ENCODE results near the gene CAMK1D.

CAMK1D gene

DNA sequence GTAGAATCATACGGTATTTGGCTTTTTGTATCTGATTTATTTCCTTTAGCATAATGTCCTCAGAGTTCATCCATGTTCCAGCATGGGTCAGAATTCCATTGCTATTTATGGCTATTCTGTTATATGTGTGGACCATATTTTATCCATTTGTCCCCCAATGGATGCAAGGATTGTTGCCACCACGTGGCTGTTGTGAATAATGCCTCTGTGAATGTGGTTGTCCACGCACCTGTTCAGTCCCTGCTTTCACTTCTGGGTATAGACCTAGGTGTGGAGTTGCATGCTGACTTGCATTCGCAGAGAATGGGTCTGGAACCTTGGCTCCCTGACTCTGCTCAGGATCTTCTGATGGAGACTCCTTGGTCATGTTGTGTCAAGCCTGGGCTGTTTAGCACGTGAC is 199.9 kb downstream of the CAMK1D start:
- no peak overlapping the region for H3K4me3 ChIP-seq (ENCODE audit: low read depth, low read length)
- TF ChIP-seq MYC (IDR thresholded peaks at IDR 0.05; ENCODE audit: low read depth, low read length) (no peak), MAX (IDR thresholded peaks at IDR 0.05; ENCODE audit: low read depth, low read length) (peak; percentile 50; the same call in 1 of the 2 replicates)
- DNase-seq (ENCODE audit: low read depth) = no peak

DNA sequence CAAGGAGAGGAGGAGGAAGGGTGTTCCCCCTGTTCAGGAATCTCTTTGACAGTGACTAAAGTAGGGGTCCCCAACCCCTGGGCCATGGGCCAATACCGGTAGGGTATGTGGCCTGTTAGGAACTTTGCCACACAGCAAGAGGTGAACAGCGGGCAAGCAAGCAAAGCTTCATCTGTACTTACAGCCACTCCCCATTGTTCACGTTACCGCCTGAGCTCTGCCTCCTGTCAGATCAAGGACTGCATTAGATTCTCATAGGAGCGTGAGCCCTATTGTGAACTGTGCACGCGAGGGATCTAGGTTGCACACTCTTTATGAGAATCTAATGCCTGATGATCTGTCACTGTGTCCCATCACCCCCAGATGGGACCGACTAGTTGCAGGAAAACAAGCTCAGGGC is 201.6 kb downstream of the CAMK1D start:
- no peak overlapping the region for H3K4me3 ChIP-seq (ENCODE audit: low read depth, low read length)
- no peak for TF ChIP-seq POLR2A (IDR thresholded peaks at IDR 0.05; ENCODE audit: extremely low read depth, insufficient read length)
- no peak for TF ChIP-seq MYC (IDR thresholded peaks at IDR 0.05; ENCODE audit: low read depth, low read length)
- no peak for TF ChIP-seq CTCF (IDR thresholded peaks at IDR 0.05; ENCODE audit: low read depth, low read length)
- no peak for TF ChIP-seq MAX (IDR thresholded peaks at IDR 0.05; ENCODE audit: low read depth, low read length)
- DNase-seq (ENCODE audit: low read depth) = no peak

- TF ChIP-seq MAX (IDR thresholded peaks at IDR 0.05; ENCODE audit: low read depth, low read length) = no peak
- no peak for TF ChIP-seq MYC (IDR thresholded peaks at IDR 0.05; ENCODE audit: low read depth, low read length)
- no peak for TF ChIP-seq POLR2A (IDR thresholded peaks at IDR 0.05; ENCODE audit: extremely low read depth, insufficient read length)
- no peak for TF ChIP-seq CTCF (IDR thresholded peaks at IDR 0.05; ENCODE audit: low read depth, low read length)
- no peak for DNase-seq (ENCODE audit: low read depth)
These were observed 206.7 kb downstream of the CAMK1D start for GRCh38 chr10:12556039-12556438.

GRCh38 chr10:12559578-12560178 is 210.3 kb downstream of the CAMK1D start:
- no peak overlapping the region for H3K4me3 ChIP-seq (ENCODE audit: low read depth, low read length)
- TF ChIP-seq POLR2A (IDR thresholded peaks at IDR 0.05; ENCODE audit: extremely low read depth, insufficient read length) = no peak
- no peak for TF ChIP-seq CTCF (IDR thresholded peaks at IDR 0.05; ENCODE audit: low read depth, low read length)
- no peak for TF ChIP-seq MYC (IDR thresholded peaks at IDR 0.05; ENCODE audit: low read depth, low read length)
- TF ChIP-seq MAX (IDR thresholded peaks at IDR 0.05; ENCODE audit: low read depth, low read length) = no peak
- DNase-seq (ENCODE audit: low read depth) = no peak

More at GRCh38 chr10:12556039-12556438, 206.7 kb downstream of the CAMK1D start:
- no peak overlapping the region for H3K4me3 ChIP-seq (ENCODE audit: low read depth, low read length)

DNA sequence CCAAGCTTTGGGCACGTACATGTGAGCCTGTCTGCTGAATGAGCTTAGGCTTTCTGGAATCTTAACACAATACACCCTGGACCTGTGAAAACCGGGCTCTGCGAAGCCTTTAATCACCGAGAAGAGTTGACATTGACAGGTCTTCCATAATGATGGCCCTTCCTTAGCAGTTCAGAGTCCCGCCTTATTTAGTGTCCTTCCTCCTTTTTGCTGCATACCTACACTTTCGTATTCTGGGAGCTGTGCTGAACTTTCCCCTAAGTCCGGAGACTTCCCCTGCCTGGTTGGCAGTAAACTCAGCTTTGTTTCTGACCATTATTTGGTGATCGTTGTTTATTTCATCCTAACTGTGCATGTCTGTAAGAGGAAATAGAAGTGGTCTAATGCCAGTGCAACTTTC is 212.0 kb downstream of the CAMK1D start:
- peak; percentile 8 for DNase-seq (ENCODE audit: low read depth)
- H3K4me3 ChIP-seq (ENCODE audit: low read depth, low read length) = no peak overlapping the region
- TF ChIP-seq CTCF (IDR thresholded peaks at IDR 0.05; ENCODE audit: low read depth, low read length) = no peak
- no peak for TF ChIP-seq POLR2A (IDR thresholded peaks at IDR 0.05; ENCODE audit: extremely low read depth, insufficient read length)
- TF ChIP-seq MAX (IDR thresholded peaks at IDR 0.05; ENCODE audit: low read depth, low read length) = no peak

DNA sequence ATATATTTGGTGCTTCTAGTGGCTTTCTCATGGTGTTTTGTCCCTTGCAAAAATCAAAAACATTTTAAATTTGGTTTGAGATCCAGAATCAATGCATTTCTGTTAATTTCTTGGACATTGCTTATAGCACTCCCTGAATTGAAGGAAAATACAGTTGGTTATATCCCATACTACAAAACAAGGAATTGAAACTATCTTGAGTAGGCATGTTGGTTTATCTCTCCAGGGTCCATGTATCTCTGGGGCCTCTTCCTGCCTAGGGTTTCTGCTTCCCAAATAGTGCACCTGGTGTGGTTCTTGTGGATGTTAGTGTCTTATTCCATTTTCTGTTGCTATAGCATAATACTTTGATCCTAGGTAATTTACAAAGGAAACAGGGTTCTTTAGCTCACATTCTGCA is 212.4 kb downstream of the CAMK1D start:
- no peak for DNase-seq (ENCODE audit: low read depth)
- TF ChIP-seq MYC (IDR thresholded peaks at IDR 0.05; ENCODE audit: low read depth, low read length) (no peak), CTCF (IDR thresholded peaks at IDR 0.05; ENCODE audit: low read depth, low read length) (no peak), POLR2A (IDR thresholded peaks at IDR 0.05; ENCODE audit: extremely low read depth, insufficient read length) (no peak), MAX (IDR thresholded peaks at IDR 0.05; ENCODE audit: low read depth, low read length) (no peak)
- H3K4me3 ChIP-seq (ENCODE audit: low read depth, low read length) = no peak overlapping the region

All from NB4 (cell line).